HCT116 (cell line): Measurements from ENCODE around the gene ARL15. TPM values are rescaled to one million over a fixed set of nuclear protein-coding genes. Genes with fewer than 3 reads are reported as not detected.

ENCODE experiments used
- ATAC-seq: fragments of 200-7000 bp; cut with Tn5 transposase; 2 replicates; pipeline ENCODE4 v1.9.1; 2020; ENCODE audit warnings: mild to moderate bottlenecking, moderate library complexity
- BruUV-seq: library from RNA; stranded (reverse); fragments of 400-500 nt; replicated peaks from 2 replicates; lab custom pipeline; 2021; lab: Mats Ljungman, UMichigan
- CTCF ChIA-PET: fragments of 300-600 bp; sonication (Branson Sonifier 250); formaldehyde crosslinking; loops from one replicate; lab custom pipeline; 2021; ENCODE audit warnings: antibody characterized with exemption; lab: Charles Lee
- POLR2A ChIA-PET: fragments of 300-600, 350-600 bp; sonication (Branson Sonifier 250); formaldehyde crosslinking; loops from one replicate; lab custom pipeline; 2021; ENCODE audit warnings: antibody characterized with exemption; lab: Charles Lee
- RAD21 ChIA-PET, 2 experiments: fragments of 300-600 bp; sonication (Branson Sonifier 250); formaldehyde crosslinking; loops; one replicate each; lab custom pipeline; 2023; ENCODE audit warnings: low total read pairs in 2 of 2; ENCODE audit not compliant: uncharacterized antibody in 2 of 2, unreplicated experiment in 2 of 2, low non-redundant PET in 1 of 2; lab: Charles Lee
- DNase-seq: peaks from one replicate; pipeline ENCODE4 v3.0.0-alpha.2; 2010; ENCODE audit warnings: low read depth, low spot score
- H2AFZ ChIP-seq: fragments of 200-600 bp; shearing (Covaris generic), sonication (generic); 2 replicates; pipeline ENCODE4 v1.6.1; 2017; ENCODE audit warnings: low read depth, mixed run types, mixed read lengths, antibody characterized with exemption, low read length; ENCODE audit not compliant: poor library complexity, severe bottlenecking
- H3K27ac ChIP-seq: 2 replicates; pipeline ENCODE4 v1.5.1; 2012; ENCODE audit warnings: low read depth, low read length
- H3K27me3 ChIP-seq: fragments of 200-600 bp; sonication (generic); 2 replicates; pipeline ENCODE4 v1.6.1; 2016; ENCODE audit warnings: mixed run types, low read length, mixed read lengths; ENCODE audit not compliant: insufficient read depth
- H3K36me3 ChIP-seq, 2 experiments: fragments of 200-500 bp in 1 of 2; fragments of 200-600 bp in 1 of 2; sonication (Bioruptor generic) in 1 of 2; sonication (generic) in 1 of 2; 2 replicates each; pipeline versions ENCODE4 v1.5.1 to v1.6.1; 2014 to 2016; ENCODE audit warnings: low read length in 2 of 2, inconsistent platforms in 1 of 2, mixed read lengths in 1 of 2, mixed run types in 1 of 2; ENCODE audit not compliant: insufficient read depth in 2 of 2, control insufficient read depth in 1 of 2
- H3K4me1 ChIP-seq, 2 experiments: fragments of 200-600 bp in 1 of 2; sonication (generic) in 1 of 2; 2 replicates each; pipeline versions ENCODE4 v1.5.1 to v1.6.1; 2012 to 2017; ENCODE audit warnings: low read length in 2 of 2, inconsistent platforms in 1 of 2, mild to moderate bottlenecking in 1 of 2, mixed read lengths in 1 of 2, mixed run types in 1 of 2, moderate library complexity in 1 of 2; ENCODE audit not compliant: insufficient read depth in 2 of 2, control insufficient read depth in 1 of 2
- H3K4me2 ChIP-seq: fragments of 200-600 bp; sonication (generic); 2 replicates; pipeline ENCODE4 v1.6.1; 2017; ENCODE audit warnings: mixed run types, low read length, mixed read lengths
- H3K4me3 ChIP-seq, 2 experiments: fragments of 200-600 bp in 1 of 2; sonication (generic) in 1 of 2; replicated peaks in 1 of 2; 2 replicates each; pipeline ENCODE4 v1.5.1; 2011 to 2016; ENCODE audit warnings: low read length in 2 of 2, control low read depth in 1 of 2, low read depth in 1 of 2, mild to moderate bottlenecking in 1 of 2, mixed read lengths in 1 of 2, mixed run types in 1 of 2
- H3K79me2 ChIP-seq: fragments of 200-600 bp; sonication (generic); 2 replicates; pipeline ENCODE4 v1.6.1; 2017; ENCODE audit warnings: mild to moderate bottlenecking, mixed run types, low read length, moderate library complexity, mixed read lengths; ENCODE audit not compliant: insufficient read depth
- H3K9ac ChIP-seq: fragments of 200-600 bp; sonication (generic); 2 replicates; pipeline ENCODE4 v1.6.1; 2016; ENCODE audit warnings: low read length, mixed read lengths
- H3K9me2 ChIP-seq: fragments of 200-600 bp; sonication (generic), shearing (Covaris generic); 2 replicates; pipeline ENCODE4 v1.6.1; 2017; ENCODE audit warnings: mixed run types, mild to moderate bottlenecking, moderate library complexity; ENCODE audit not compliant: insufficient read depth
- H3K9me3 ChIP-seq, 2 experiments: fragments of 200-500 bp in 1 of 2; fragments of 200-600 bp in 1 of 2; sonication (Bioruptor generic) in 1 of 2; sonication (generic) in 1 of 2; 2 replicates each; pipeline ENCODE4 v1.6.1; 2014 to 2017; ENCODE audit warnings: low read length in 2 of 2, mixed read lengths in 2 of 2, inconsistent platforms in 1 of 2, low read depth in 1 of 2, mild to moderate bottlenecking in 1 of 2, mixed run types in 1 of 2, moderate library complexity in 1 of 2; ENCODE audit not compliant: control insufficient read depth in 1 of 2, insufficient read depth in 1 of 2
- H4K20me1 ChIP-seq: fragments of 200-600 bp; sonication (generic), shearing (Covaris generic); 2 replicates; pipeline ENCODE4 v1.6.1; 2017; ENCODE audit warnings: mixed run types, mild to moderate bottlenecking, moderate library complexity; ENCODE audit not compliant: insufficient read depth
- EZH2 ChIP-seq: fragments of 200-600 bp; sonication (generic); IDR thresholded peaks from 2 replicates; pipeline ENCODE4 v1.6.1; 2017; ENCODE audit warnings: antibody characterized with exemption, mixed run types
- JUND ChIP-seq: IDR thresholded peaks from 2 replicates; pipeline ENCODE4 v1.6.1; 2012
- POLR2AphosphoS5 ChIP-seq: IDR thresholded peaks from 2 replicates; pipeline ENCODE4 v1.6.1; 2011; ENCODE audit warnings: mild to moderate bottlenecking, low read depth, low read length, moderate library complexity
- SIN3A ChIP-seq: IDR thresholded peaks from 2 replicates; pipeline ENCODE4 v1.6.1; 2012; ENCODE audit warnings: low read depth
- TCF7L2 ChIP-seq: IDR thresholded peaks from 2 replicates; pipeline ENCODE4 v1.7.0; 2011; ENCODE audit warnings: borderline replicate concordance, inconsistent platforms; ENCODE audit not compliant: insufficient read depth, insufficient read length; ENCODE audit errors: extremely low read depth
- ZNF274 ChIP-seq: fragments of 200-500 bp; sonication (Bioruptor generic); IDR thresholded peaks from 2 replicates; pipeline ENCODE4 v1.6.1; 2014; ENCODE audit warnings: mild to moderate bottlenecking, low read depth, low read length, inconsistent platforms
- intact Hi-C: fragments of 100-400 bp; cut with micrococcal nuclease; formaldehyde crosslinking; loops from 2 replicates; pipeline ENCODE4 v1.10.0; 2022
- total RNA-seq: library from RNA; stranded (reverse); gene quantifications from one replicate; pipeline ENCODE4 v1.2.1, GENCODE V29; 2021; ENCODE audit not compliant: unreplicated experiment
- TF ChIP-seq, protein P1 (sequence below): IDR thresholded peaks from 2 replicates; pipeline ENCODE4 v1.6.1; 2011; ENCODE audit warnings: mild to moderate bottlenecking, low read length, moderate library complexity; ENCODE audit not compliant: insufficient replicate concordance; ENCODE audit errors: extremely low read depth

Gene ARL15
- total RNA-seq, 1 experiment from 2014 or later: 15.0 TPM

GRCh38 chr5:54315736-54316528 is 5.6 kb upstream of the ARL15 start:
- RAD21 ChIA-PET: no interaction called here
- Histone ChIP-seq H3K4me1 (peaks cover 4 to 9% of the 10 kb centered on the region in 2 experiments; a peak in 2 of 4 replicates), H3K27ac (no peak overlapping the region), H4K20me1 (no peaks in the 10 kb centered on the region), H3K9me2 (no peaks in the 10 kb centered on the region), H3K79me2 (no peaks in the 10 kb centered on the region), H3K9me3 (no peaks in the 10 kb centered on the region), H3K4me2 (no peak overlapping the region), H3K36me3 (no peaks in the 10 kb centered on the region), H3K9ac (no peak overlapping the region), H2AFZ (no peak overlapping the region), H3K4me3 (no peak overlapping the region), H3K27me3 (no peaks in the 10 kb centered on the region)
- DNase-seq (no peak), ATAC-seq (no peak)
- no TSS peak for BruUV-seq
- POLR2A ChIA-PET: no interaction called here
- CTCF ChIA-PET: no interaction called here
- TF ChIP-seq ZNF274 (no peak), TCF7L2 (no peak), POLR2AphosphoS5 (no peak), JUND (no peak), EZH2 (no peak), SIN3A (no peak)
- TF ChIP-seq, protein P1, sequence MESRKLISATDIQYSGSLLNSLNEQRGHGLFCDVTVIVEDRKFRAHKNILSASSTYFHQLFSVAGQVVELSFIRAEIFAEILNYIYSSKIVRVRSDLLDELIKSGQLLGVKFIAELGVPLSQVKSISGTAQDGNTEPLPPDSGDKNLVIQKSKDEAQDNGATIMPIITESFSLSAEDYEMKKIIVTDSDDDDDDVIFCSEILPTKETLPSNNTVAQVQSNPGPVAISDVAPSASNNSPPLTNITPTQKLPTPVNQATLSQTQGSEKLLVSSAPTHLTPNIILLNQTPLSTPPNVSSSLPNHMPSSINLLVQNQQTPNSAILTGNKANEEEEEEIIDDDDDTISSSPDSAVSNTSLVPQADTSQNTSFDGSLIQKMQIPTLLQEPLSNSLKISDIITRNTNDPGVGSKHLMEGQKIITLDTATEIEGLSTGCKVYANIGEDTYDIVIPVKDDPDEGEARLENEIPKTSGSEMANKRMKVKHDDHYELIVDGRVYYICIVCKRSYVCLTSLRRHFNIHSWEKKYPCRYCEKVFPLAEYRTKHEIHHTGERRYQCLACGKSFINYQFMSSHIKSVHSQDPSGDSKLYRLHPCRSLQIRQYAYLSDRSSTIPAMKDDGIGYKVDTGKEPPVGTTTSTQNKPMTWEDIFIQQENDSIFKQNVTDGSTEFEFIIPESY: no peak
- intact Hi-C loops: loop anchor here (10.0 kb wide), 1 partner anchor 99 kb away; no protein-coding TSS in a partner anchor
